Loucy (cell line): ENCODE results near the gene C3orf38.

Experiments used
- EZH2phosphoT487 ChIP-seq: fragments of 200-600 bp; IDR thresholded peaks from 2 replicates; pipeline ENCODE4 v1.6.1; 2018; ENCODE audit warnings: antibody characterized with exemption, mild to moderate bottlenecking, moderate library complexity, borderline replicate concordance
- TF ChIP-seq, protein P1 (sequence below): fragments of 200-600 bp; sonication (generic); conservative IDR thresholded peaks from 2 replicates; pipeline ENCODE4 v1.5.1; 2014; ENCODE audit warnings: mild to moderate bottlenecking, antibody characterized with exemption, low read length

DNA sequence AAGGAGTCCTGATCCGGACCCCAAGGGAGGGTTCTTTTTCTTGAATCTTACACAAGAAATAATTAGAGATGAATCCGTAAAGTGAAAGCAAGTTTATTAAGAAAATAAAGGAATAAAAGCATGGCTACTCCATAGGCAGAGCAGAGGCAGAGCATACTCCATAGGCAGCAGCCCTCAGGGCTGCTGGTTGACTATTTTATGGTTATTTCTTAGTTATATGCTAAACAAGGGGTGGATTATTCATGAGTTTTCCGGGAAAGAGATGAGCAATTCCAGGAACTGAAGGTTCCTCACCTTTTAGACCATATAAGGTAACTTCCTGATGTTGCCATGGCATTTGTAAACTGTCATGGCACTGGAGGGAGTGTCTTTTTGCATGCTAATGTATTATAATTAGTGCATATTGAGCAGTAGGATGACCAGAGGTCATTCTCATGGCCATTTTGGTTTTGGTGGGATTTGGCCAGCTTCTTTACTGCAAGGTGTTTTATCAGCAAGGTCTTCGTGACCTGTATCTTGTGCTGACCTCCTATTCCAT, 42.2 kb downstream of the C3orf38 start:
- no peak for TF ChIP-seq EZH2phosphoT487
- TF ChIP-seq, protein P1, sequence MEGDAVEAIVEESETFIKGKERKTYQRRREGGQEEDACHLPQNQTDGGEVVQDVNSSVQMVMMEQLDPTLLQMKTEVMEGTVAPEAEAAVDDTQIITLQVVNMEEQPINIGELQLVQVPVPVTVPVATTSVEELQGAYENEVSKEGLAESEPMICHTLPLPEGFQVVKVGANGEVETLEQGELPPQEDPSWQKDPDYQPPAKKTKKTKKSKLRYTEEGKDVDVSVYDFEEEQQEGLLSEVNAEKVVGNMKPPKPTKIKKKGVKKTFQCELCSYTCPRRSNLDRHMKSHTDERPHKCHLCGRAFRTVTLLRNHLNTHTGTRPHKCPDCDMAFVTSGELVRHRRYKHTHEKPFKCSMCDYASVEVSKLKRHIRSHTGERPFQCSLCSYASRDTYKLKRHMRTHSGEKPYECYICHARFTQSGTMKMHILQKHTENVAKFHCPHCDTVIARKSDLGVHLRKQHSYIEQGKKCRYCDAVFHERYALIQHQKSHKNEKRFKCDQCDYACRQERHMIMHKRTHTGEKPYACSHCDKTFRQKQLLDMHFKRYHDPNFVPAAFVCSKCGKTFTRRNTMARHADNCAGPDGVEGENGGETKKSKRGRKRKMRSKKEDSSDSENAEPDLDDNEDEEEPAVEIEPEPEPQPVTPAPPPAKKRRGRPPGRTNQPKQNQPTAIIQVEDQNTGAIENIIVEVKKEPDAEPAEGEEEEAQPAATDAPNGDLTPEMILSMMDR, result no peak
